Activated CD4-positive, alpha-beta T cell treated with anti-CD3 and anti-CD28 coated beads, Interleukin-2, amount 50 U/mL, for 1 hour (primary cell): Measurements from ENCODE around the gene SLC35A5.
"Not testable (repeated sequence)": the region's sequence is repeated elsewhere in the genome, so short reads cannot be mapped to it uniquely, and the experiment has no call there.

ENCODE experiments used
- DNase-seq: peaks from one replicate; pipeline ENCODE4 v3.0.0-alpha.2; 2020

SLC35A5 gene, protein sequence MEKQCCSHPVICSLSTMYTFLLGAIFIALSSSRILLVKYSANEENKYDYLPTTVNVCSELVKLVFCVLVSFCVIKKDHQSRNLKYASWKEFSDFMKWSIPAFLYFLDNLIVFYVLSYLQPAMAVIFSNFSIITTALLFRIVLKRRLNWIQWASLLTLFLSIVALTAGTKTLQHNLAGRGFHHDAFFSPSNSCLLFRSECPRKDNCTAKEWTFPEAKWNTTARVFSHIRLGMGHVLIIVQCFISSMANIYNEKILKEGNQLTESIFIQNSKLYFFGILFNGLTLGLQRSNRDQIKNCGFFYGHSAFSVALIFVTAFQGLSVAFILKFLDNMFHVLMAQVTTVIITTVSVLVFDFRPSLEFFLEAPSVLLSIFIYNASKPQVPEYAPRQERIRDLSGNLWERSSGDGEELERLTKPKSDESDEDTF

DNA sequence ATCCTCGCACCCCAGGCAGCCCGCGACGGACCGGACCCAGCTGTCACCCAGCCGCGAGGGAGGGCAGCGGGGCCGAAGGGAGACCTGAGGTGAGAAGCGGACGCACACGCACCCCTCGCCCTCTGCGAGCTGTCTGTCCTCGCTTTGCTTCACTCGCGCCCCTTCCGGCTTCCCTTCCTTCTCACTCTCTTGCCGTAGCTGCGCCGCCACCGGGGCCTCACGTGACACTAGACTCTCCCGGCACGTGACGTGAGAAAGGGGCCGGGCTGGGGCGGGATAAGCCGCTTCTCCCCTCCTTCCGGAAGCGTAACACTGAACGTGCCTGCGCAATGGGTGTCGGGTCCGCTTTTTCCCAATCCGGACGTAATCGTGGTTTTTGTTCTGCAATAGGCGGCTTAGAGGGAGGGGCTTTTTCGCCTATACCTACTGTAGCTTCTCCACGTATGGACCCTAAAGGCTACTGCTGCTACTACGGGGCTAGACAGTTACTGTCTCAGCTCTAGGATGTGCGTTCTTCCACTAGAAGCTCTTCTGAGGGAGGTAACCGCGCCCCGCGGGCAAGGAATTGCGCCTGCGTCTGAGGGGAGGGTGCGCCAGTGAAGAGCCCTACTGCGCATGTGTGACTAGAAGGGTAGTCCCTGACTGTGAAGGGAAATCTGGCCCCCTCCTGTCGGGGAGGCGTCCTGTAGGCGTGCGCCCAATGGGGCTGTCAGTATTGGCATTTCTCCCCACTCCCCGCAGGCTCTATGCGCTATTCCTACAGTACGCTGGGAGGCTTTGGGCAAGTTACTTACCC lies at the start of gene SLC35A5, which contains the start of gene ATG3:
Gene SLC35A5 (plus strand): TSS at position 312 of the 796 bp plus-strand sequence. CDS start 1,359 bp downstream, outside the sequence.
Gene ATG3 (minus strand): TSS at position 229 of the 796 bp plus-strand sequence. CDS start 434 bp downstream, outside the sequence.
- peak; percentile 99 for DNase-seq

DNA sequence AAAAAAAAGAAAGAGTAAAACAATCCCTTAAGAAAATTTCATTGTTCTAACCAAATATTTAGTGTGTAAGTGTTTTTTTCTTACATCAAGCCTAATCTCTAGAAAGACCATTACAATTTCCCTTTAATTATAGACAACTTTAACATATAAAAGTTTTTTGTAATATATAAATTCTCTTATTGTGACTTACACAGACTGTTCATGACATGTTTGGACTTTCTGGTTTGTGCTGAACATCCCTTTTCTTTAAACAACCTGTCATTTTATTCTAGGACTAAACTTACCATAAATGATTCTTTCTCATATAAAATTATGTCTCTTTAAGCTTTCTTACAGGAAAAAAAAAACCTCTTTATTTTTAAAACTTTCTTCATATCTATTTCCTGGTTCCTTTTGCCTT lies 49.5 kb upstream of the SLC35A5 start:
- no peak for DNase-seq

DNA sequence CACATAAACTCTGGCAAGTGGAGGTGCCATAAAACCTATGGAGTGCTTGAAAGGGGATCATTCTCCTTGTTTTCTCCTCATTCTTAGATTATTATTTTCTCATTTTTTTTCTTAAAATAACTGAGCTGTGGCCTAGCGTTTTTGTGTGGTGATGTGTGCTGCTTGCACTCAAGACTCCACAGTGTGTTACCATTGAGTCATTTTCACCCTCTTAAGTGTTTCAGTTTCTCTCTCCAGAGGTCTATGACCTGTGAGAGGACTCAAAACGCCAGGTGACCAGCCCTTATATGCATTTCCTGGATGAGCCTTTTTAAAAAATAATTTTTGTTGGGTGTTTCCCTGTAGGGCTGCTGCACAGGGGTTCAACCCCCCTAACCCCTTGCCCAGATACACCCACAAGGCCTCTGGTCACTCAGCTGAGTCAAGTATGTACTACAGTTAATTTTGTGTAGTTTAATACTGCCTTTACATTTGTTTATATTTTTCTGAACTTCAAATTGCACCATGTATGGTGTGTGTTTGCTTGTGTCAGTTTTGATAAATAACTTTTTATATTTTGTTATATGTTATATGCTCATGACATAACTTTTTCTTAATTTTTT lies 47.2 kb upstream of the SLC35A5 start:
- DNase-seq: no peak

DNA sequence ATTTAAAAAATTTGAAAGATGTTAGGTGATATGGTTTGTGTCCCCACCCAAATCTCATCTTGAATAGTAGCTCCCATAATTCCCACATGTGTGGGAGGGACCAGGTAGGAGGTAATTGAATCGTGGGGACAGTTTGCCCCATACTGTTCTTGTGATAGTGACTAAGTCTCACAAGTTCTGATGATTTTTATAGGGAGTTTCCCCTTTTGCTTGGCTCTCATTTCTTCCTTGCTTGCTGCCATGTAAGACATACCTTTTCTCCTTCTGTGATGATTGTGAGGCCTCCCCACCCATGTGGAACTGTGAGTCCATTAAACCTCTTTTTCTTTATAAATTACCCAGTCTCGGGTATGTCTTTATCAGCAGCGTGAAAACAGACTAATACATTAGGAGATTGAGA lies 42.9 kb upstream of the SLC35A5 start:
- not testable (repeated sequence) for DNase-seq

DNA sequence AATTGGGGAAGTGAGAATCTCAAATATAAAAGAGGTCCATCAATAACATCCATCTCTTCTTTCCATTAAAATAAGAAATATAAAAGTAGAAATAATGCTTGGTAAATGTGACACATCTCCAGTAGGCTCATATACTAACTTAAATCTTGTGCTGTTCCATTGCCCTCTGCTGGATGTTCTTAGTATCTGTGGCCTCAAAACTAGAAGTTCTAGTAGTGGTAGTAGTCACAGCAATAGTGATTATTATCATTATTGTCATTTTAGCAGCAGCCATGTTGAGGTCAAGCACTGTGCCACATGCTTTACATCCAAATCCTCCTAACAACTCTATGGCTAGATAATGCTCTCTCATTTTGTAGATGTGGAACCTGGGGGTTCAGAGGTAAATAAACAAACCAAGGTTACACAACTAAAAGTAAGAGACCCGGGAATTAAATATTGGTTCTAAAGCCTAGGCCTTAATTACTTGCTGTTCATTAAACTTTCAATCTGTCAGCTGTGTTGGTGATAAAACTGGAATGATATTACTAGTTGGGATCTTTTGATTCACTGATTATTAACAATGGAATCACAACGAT lies 42.3 kb upstream of the SLC35A5 start:
- DNase-seq: no peak

DNA sequence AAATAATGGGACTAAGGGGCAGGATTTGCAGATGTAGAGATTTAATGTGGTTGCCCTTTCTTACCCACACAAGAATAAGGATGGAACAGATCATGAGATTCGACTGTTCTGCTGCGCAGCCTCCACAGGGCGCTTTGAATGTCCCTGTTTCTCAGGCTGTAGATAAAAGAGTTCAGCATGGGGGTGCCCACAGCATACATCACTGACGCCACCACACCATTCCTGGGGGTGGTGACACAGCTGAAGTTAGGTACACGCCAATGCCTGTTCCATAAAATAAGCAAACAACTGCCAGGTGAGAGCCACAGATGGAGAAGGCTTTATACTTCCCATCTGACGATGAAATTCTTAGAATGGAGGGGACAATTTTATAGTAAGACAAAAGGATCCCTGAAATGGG lies 37.7 kb upstream of the SLC35A5 start:
- not testable (repeated sequence) for DNase-seq

DNA sequence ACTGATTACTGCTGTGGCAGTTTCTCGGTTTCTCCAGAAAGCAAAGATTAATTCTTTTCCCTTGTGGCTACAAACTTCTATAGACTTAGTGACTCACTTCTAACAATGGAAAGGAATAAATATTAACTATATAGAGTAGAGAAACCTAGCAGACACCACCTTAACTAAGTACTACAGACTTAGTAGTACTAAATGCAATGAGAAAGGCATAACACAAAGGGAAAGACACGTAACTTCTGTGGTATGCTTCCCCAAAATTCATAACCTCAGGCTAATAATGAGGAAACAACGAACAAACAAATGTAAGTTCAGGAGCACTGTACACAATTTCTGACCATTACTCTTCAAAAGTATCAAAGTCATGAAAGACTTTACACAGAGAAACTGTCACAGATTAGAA lies 31.3 kb upstream of the SLC35A5 start:
- no peak for DNase-seq

DNA sequence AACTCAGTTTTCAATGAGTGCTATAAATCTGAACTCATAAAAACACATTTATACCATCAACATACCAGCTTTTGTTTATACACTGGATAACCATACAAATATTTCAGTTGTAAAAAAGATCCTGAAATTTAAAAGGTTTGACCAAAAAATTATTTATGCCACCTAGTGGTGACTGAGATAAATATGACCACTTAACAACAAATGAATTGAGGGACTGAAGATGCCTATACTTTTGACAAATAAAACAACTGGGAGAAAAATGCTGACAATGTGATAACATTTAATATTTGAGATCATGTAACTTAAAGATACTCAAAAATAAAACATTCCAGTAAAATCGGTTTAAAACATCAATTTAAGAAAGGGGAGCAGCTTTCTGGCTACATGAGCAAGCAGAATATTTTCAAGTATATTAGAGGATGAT lies 30.5 kb upstream of the SLC35A5 start:
- no peak for DNase-seq

DNA sequence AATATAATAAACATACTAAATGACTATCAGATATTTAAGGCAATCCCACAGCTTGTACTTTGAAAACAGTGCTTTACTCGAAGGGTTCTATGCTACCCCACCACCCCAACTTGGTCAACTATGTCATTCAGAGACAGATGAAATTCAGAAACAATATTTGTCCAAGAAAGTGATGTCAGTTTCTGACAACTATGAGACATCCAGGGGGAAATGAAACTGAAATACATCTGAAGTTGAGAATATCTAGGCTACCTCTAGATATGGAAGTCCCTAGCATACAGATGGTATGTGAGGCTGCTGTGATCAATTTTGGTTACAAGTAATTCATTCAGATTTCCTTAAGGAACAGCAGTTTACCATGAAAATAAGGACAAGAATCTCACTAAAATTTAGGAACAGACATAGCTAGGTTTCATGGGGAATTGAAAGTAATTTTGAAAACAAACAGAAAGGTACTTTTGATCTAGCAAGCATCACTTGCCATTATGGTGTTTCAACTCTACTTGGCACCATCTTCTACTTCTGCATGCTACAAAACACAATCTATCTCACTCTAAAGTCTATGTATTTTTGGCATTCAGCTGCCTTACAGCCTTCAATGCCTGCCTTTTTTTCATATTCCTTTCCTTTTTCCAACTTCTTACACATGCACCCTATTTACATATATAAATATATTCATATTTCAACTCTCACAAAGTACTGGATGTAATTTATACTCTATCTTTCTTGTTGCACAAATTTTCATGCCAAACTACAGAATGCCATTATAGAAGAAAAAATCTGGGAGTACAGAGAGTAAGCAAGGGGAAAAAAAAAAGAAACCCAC lies 21.8 kb upstream of the SLC35A5 start:
- no peak for DNase-seq

DNA sequence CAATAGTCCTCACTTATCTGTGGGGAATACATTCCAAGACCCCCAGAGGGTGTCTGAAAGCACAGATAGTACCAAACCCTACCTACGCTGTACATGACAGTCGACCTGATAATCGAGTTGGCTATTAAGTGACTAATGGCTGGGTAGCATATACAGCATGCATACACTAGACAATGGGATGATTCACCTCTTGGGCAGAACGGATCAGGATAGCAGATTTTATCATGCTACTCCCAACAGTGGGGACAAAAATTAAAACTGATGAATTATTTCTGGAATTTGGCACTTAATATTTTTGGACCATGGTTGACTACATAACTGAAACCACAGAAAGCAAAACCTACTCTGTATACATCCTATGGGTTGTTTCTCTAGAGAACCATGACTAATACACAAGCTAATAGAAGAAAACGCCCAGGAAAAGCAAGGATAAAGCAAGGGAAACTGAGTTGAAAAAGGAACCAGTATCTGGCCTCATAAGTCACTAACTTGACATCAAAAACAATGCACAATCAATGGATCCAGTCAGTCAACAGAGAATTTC lies 15.6 kb upstream of the SLC35A5 start:
- DNase-seq: no peak

DNA sequence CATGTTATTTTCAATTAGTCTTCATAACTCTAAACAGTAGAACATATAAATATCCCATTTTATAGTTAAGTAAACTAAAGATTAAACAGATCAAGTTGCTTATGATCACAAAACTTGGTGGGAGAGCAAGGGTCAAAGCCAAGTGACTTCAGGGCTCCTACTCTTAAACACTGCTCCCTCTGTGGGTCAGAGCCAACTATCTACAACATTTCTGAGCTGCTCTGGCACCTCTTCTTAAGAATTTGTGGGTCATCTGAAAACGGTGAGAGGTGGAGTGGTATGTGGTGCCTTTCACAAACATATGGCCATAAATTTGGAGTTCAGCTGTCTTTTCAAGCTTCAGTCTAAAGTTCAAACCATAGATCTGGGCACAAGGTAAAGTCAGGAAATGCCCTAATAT lies 11.0 kb upstream of the SLC35A5 start:
- DNase-seq: no peak

DNA sequence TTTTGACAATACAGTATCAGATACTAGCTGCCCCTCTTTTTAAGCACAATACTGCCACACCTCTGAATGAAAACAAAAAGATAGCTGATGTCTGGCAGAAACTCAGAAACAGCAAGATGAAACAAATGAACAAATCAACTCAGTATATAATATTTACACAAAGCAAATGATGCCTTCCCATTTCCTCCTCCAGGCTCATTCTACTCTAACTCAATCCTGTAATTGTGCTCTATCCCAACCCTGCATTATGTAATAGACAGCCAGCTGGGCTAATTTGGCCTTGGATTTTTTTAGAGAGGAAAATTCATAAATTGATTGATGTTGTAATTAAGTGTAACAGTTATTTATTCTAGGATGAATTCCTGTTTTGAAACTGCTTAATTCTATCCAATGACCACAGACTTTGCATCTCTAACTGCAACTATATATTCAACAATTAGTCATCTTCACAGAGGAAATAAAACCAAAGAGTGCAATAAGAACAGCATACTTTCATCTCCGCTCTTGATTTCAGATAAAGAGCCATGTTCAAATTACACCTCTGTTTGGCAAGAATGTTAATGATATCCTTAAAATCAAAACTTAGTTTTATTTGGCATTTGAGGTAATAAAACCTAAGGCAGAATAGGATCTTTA lies 6.2 kb upstream of the SLC35A5 start:
- DNase-seq: no peak

DNA sequence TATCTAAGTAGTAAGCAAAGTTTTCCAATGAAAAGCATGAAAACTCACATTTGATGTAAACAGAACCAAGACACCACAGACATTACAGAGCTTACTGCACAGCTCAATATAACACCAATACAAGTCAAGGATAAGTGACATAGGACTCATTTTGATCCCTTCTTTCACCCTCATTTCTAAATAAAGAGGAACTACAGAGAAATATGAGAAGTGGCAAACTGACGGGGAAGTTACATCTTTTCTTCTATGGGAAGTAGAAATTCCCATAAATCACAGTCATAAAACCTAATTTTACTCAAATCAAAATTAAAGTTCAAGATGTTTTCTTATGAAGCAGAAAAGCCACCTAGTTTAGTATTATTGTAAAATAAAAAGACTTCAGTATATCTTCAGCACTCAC lies 3.9 kb upstream of the SLC35A5 start:
- no peak for DNase-seq

DNA sequence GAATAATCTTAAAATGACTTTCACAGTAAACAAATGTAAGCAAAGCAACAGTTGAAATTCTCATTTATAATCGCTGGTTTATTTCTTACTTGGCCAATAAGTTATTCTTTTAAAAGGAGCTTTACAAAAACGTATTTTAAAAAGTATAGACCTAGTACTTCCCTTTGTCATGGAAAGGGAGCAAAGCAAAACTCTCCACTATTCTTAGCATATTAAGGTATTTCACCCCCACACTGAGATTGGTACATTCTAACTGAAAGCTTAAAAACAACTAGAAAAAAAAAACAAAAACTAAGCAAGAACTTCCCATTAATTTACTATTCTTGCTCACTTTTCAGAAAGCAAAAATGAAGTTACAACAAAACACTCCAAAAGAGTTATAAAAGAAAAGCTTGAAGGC lies 1.5 kb upstream of the SLC35A5 start:
- no peak for DNase-seq

DNA sequence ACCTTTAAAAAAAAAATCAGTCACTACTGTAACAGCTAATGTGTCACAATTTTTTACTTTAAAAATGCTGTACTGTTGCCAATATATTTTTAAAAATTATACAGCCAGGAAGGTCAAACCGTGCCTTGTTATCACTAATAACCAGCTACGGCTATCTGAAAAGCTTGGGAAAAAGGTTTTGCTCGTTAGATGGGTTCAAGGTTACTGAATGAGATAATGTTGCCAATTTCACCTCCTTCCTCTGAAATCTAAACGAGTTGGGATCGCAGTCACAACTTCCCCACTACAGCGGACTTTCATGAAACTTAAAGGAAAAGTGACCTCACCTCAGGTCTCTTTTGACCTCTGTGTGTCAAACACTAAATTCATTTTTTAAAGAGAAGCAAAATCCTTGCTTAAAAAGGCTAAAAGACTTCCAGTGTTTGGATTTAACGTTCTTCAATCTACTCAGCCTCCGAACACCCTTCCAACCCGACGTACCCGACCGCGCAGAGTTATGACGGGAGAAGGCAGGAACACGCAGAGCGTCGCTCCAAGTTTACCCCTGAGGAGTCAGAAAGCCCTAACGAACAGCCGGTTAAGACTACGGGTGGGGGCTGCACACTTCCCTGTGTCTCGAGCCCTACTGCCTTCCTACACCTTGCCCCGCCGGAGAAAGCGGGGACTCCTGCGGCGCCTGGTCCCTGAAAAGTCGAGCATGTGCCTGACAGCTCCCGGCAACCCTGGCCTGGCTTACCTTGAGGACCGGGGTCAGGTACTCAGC lies 943 bp upstream of the SLC35A5 start:
- peak; percentile 63 for DNase-seq

DNA sequence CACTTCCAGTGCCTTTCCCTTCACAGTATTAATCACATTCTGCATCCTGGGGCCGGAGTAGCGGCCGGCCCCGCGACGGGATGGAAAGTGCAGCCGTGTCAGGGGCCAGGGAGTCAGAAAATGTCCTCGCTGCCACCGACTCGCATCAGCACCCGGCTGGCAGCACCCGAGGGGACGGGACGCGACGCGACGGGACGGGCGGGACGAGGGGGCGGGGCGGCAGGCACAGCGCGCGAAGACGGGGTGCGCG lies 436 bp upstream of the SLC35A5 start:
- DNase-seq: peak; percentile 76

DNA sequence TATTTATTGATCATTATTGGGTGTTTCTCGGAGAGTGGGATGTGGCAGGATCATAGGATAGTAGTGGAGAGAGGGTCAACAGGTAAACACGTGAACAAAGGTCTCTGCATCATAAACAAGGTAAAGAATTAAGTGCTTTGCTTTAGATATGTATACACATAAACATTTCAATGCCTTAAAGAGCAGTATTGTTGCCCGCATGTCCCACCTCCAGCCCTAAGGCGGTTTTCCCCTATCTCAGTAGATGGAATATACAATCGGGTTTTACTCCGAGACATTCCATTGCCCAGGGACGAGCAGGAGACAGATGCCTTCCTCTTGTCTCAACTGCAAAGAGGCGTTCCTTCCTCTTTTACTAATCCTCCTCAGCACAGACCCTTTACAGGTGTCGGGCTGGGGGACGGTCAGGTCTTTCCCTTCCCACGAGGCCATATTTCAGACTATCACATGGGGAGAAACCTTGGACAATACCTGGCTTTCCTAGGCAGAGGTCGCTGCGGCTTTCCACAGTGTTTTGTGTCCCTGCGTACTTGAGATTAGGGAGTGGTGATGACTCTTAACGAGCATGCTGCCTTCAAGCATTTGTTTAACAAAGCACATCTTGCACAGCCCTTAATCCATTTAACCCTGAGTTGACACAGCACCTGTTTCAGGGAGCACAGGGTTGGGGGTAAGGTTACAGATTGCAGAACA lies 2.5 kb downstream of the SLC35A5 start:
- DNase-seq: not testable (repeated sequence)

DNA sequence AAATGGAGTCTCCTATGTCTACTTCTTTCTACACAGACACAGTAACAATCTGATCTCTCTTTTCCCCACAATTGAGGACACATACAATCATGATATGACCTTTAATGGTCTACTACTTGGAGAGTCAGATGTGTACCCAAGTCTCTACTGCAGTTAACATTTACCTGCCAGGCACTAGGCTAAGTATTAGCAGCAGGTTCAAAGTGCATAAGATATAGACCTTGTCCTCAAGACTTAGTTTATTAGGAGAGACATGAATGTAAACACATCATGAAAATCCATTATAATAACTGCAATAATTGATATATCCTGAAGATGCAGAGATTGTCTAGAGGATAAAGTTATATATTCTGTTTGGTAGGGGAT lies 3.1 kb downstream of the SLC35A5 start:
- no peak for DNase-seq

DNA sequence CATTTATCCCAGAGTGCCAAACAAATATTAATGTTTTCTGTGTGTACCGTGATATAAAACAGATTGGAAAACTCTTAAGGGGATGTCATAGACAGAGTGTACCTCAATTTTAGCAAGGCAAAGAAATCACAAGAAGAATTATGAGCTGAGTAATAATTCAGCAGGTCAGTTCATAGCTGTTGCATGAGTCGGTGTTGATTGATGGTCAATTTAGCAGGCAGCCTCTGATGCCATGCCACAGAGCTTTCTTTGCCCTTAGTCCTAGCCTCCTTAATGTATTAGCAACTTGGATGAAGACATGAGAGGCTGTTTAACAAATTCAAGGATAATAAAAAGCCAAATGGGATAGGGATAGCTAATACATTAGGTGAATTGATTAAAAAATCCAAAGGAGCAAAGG lies 6.8 kb downstream of the SLC35A5 start:
- no peak for DNase-seq

DNA sequence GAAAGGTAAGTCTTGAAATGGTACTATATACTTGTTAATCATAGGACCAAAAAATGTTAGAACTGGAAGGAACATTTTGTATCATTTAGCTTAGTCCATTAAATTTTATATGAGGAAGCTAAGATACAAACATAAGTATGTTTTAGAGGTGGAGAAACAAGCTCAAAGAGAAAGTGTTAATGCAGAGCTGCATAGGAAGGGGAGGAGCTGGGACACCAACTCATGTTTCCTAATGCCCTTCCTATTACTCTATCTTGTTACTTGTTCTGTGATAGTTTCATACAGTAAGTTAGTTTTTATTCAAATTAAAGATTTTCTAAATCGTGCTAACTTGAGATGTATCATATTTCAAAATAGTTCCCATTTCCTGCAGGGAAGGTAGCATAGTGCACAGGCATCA lies 7.4 kb downstream of the SLC35A5 start:
- DNase-seq: no peak
